ENCODE measurements around the gene ADCYAP1R1.

ADCYAP1R1 gene

GRCh38 chr7:31102151-31102972 lies 50.3 kb downstream of the ADCYAP1R1 start:
- DNase-seq (ENCODE audit: low spot score) = no peak
- TF ChIP-seq CTCF (IDR thresholded peaks at IDR 0.05; ENCODE audit: extremely low read depth, missing control alignments) = no peak

- no peak for TF ChIP-seq CTCF (IDR thresholded peaks at IDR 0.05; ENCODE audit: extremely low read depth, missing control alignments)
Observed at GRCh38 chr7:31102973-31103850, 51.1 kb downstream of the ADCYAP1R1 start.

GRCh38 chr7:31104361-31105255 lies 52.5 kb downstream of the ADCYAP1R1 start:
- DNase-seq (ENCODE audit: low spot score) = no peak
- no peak for TF ChIP-seq CTCF (IDR thresholded peaks at IDR 0.05; ENCODE audit: extremely low read depth, missing control alignments)

More at GRCh38 chr7:31102973-31103850, 51.1 kb downstream of the ADCYAP1R1 start:
- no peak for DNase-seq (ENCODE audit: low spot score)

- no peak for DNase-seq (ENCODE audit: low spot score)
- no peak for TF ChIP-seq CTCF (IDR thresholded peaks at IDR 0.05; ENCODE audit: extremely low read depth, missing control alignments)
Observed at GRCh38 chr7:31105256-31105950, 53.3 kb downstream of the ADCYAP1R1 start.

- no peak for TF ChIP-seq CTCF (IDR thresholded peaks at IDR 0.05; ENCODE audit: extremely low read depth, missing control alignments)
- DNase-seq (ENCODE audit: low spot score) = no peak
Observed at GRCh38 chr7:31106303-31107105, 54.4 kb downstream of the ADCYAP1R1 start.
